HG02763 (cell line): ENCODE measurements around the gene MICU2.

ENCODE experiments used
- ATAC-seq: cut with Tn5 transposase; IDR thresholded peaks from one replicate; pipeline ENCODE4 v1.9.1; 2021; ENCODE audit warnings: mild to moderate bottlenecking, moderate library complexity; ENCODE audit not compliant: unreplicated experiment

MICU2 gene

GRCh38 chr13:21603531-21604448, at the start of gene MICU2:
Gene MICU2, minus strand, starts transcription at chr13:21604170. Its CDS starts 22 bp downstream, at chr13:21604148.
- ATAC-seq: peak; percentile 97

GRCh38 chr13:21641629-21642028, 37.7 kb upstream of the MICU2 start:
- no peak for ATAC-seq

GRCh38 chr13:21639561-21639960, 35.6 kb upstream of the MICU2 start:
- ATAC-seq: no peak

GRCh38 chr13:21638319-21639282, 34.6 kb upstream of the MICU2 start:
- no peak for ATAC-seq

GRCh38 chr13:21637296-21637695, 33.3 kb upstream of the MICU2 start:
- no peak for ATAC-seq

- ATAC-seq: no peak
Measured at GRCh38 chr13:21636656-21637055, 32.7 kb upstream of the MICU2 start.

GRCh38 chr13:21632196-21632595, 28.2 kb upstream of the MICU2 start:
- ATAC-seq: no peak

GRCh38 chr13:21625366-21625765, 21.4 kb upstream of the MICU2 start:
- no peak for ATAC-seq

- ATAC-seq: no peak
Measured at GRCh38 chr13:21620861-21621260, 16.9 kb upstream of the MICU2 start.

- no peak for ATAC-seq
Measured at GRCh38 chr13:21619633-21620220, 15.8 kb upstream of the MICU2 start.

GRCh38 chr13:21616880-21617279, 12.9 kb upstream of the MICU2 start:
- ATAC-seq: no peak

GRCh38 chr13:21616205-21616866, 12.4 kb upstream of the MICU2 start:
- no peak for ATAC-seq

GRCh38 chr13:21615427-21615826, 11.5 kb upstream of the MICU2 start:
- no peak for ATAC-seq

- ATAC-seq: no peak
Measured at GRCh38 chr13:21613791-21614190, 9.8 kb upstream of the MICU2 start.

- no peak for ATAC-seq
Measured at GRCh38 chr13:21611385-21611784, 7.4 kb upstream of the MICU2 start.

- ATAC-seq: no peak
Measured at GRCh38 chr13:21610687-21611086, 6.7 kb upstream of the MICU2 start.

GRCh38 chr13:21608961-21609360, 5.0 kb upstream of the MICU2 start:
- no peak for ATAC-seq

GRCh38 chr13:21606796-21607195, 2.8 kb upstream of the MICU2 start:
- no peak for ATAC-seq

- no peak for ATAC-seq
Measured at GRCh38 chr13:21606251-21606650, 2.3 kb upstream of the MICU2 start.

GRCh38 chr13:21596722-21597121, 7.2 kb downstream of the MICU2 start:
- no peak for ATAC-seq

- peak; percentile 65 for ATAC-seq
Measured at GRCh38 chr13:21595546-21595822, 8.5 kb downstream of the MICU2 start.
